GM12878 (cell line): ENCODE measurements around the gene ZNF839. TPM values are rescaled to one million over a fixed set of nuclear protein-coding genes. Genes with fewer than 3 reads are reported as not detected.

Experiments used
- ATAC-seq: fragments of 200-7000 bp; cut with Tn5 transposase; 3 replicates; pipeline ENCODE4 v1.9.1; 2020; ENCODE audit warnings: mild to moderate bottlenecking, moderate library complexity
- BruUV-seq: library from RNA; stranded (reverse); fragments of 400-500 nt; replicated peaks from 2 replicates; lab custom pipeline; 2021; lab: Mats Ljungman, UMichigan
- CTCF ChIA-PET: fragments of 300-600 bp; sonication (Branson Sonifier 250); formaldehyde crosslinking; extraction: SDS; loops from one replicate; lab custom pipeline; 2021; ENCODE audit warnings: inconsistent platforms; lab: Yijun Ruan, JAX
- POLR2A ChIA-PET: fragments of 350-600 bp; formaldehyde crosslinking; extraction: SDS; loops from one replicate; lab custom pipeline; 2021; ENCODE audit warnings: inconsistent platforms; lab: Charles Lee
- RAD21 ChIA-PET: fragments of 300-600 bp; sonication (Branson Sonifier 250); formaldehyde crosslinking; loops from one replicate; lab custom pipeline; 2023; ENCODE audit warnings: antibody characterized with exemption; ENCODE audit not compliant: unreplicated experiment; lab: Charles Lee
- SMC1A ChIA-PET: fragments of 300-600 bp; sonication (Branson Sonifier 250); formaldehyde crosslinking; loops from one replicate; lab custom pipeline; 2023; ENCODE audit not compliant: unreplicated experiment, uncharacterized antibody; lab: Charles Lee
- DNase-seq: peaks from one replicate; pipeline ENCODE4 v3.0.0-alpha.2; 2011; ENCODE audit warnings: low read depth, low spot score
- FAIRE-seq: peaks from 3 replicates; lab custom pipeline; 2011; peaks lifted over from hg19 to GRCh38; lab: Jason Lieb, UNC
- H2AFZ ChIP-seq: 2 replicates; pipeline ENCODE4 v1.6.0; 2011; ENCODE audit warnings: low read depth, low read length, control low read depth; ENCODE audit not compliant: control insufficient read depth
- H3K27ac ChIP-seq: 2 replicates; pipeline ENCODE4 v1.5.1; 2011; ENCODE audit warnings: control low read depth; ENCODE audit not compliant: control insufficient read depth, insufficient read depth
- H3K27me3 ChIP-seq, 2 experiments: replicated peaks in 1 of 2; 2 replicates each; pipeline versions ENCODE4 v1.6.0 to v1.6.1; 2011; ENCODE audit warnings: low read length in 1 of 2; ENCODE audit not compliant: control insufficient read depth in 2 of 2, insufficient read depth in 2 of 2
- H3K36me3 ChIP-seq, 2 experiments: 2 replicates each; pipeline ENCODE4 v1.5.1; 2011; ENCODE audit warnings: low read length in 1 of 2; ENCODE audit not compliant: control insufficient read depth in 2 of 2, insufficient read depth in 2 of 2
- H3K4me1 ChIP-seq: 2 replicates; pipeline ENCODE4 v1.6.1; 2011; ENCODE audit warnings: mild to moderate bottlenecking, low read length, moderate library complexity, mixed read lengths; ENCODE audit not compliant: control insufficient read depth, insufficient read depth
- H3K4me2 ChIP-seq: 2 replicates; pipeline ENCODE4 v1.6.0; 2011; ENCODE audit warnings: control low read depth; ENCODE audit not compliant: control insufficient read depth, insufficient read depth
- H3K4me3 ChIP-seq: fragments of 200-600 bp; sonication (generic); 2 replicates; pipeline ENCODE4 v1.5.1; 2016
- H3K79me2 ChIP-seq: 2 replicates; pipeline ENCODE4 v1.6.0; 2011; ENCODE audit warnings: low read length; ENCODE audit not compliant: control insufficient read depth, insufficient read depth
- H3K9ac ChIP-seq: 2 replicates; pipeline ENCODE4 v1.8.0; 2011; ENCODE audit warnings: low read length, control low read depth, mixed read lengths; ENCODE audit not compliant: control insufficient read depth, insufficient read depth
- H3K9me3 ChIP-seq: replicated peaks from 3 replicates; pipeline ENCODE4 v1.5.1; 2011; ENCODE audit warnings: mild to moderate bottlenecking, low read length; ENCODE audit not compliant: control insufficient read depth, insufficient read depth
- H4K20me1 ChIP-seq: 2 replicates; pipeline ENCODE4 v1.6.0; 2011; ENCODE audit not compliant: control insufficient read depth, insufficient read depth
- ASH2L ChIP-seq: fragments of 300-600, 200-600 bp; sonication (generic); IDR thresholded peaks from 2 replicates; pipeline ENCODE4 v1.6.1; 2017; ENCODE audit warnings: low read depth, mild to moderate bottlenecking, borderline replicate concordance
- BCL11A ChIP-seq: IDR thresholded peaks from 2 replicates; pipeline ENCODE4 v1.6.1; 2011; ENCODE audit warnings: low read depth, low read length
- BHLHE40 ChIP-seq, 2 experiments: fragments of 450-650 bp in 1 of 2; IDR thresholded peaks; 2 replicates each; pipeline ENCODE4 v1.6.1; 2011 to 2017; ENCODE audit warnings: low read depth in 2 of 2, borderline replicate concordance in 1 of 2, improper control_type of control experiment in 1 of 2, low read length in 1 of 2, mild to moderate bottlenecking in 1 of 2
- CEBPZ ChIP-seq: fragments of 150-350 bp; IDR thresholded peaks from 2 replicates; pipeline ENCODE4 v1.6.1; 2016; ENCODE audit warnings: low read depth, low read length
- DPF2 ChIP-seq: fragments of 450-650 bp; IDR thresholded peaks from 2 replicates; pipeline ENCODE4 v1.6.1; 2017; ENCODE audit warnings: mild to moderate bottlenecking
- FOS ChIP-seq: IDR thresholded peaks from 3 replicates; pipeline ENCODE4 v1.6.1; 2011; ENCODE audit warnings: borderline replicate concordance; ENCODE audit not compliant: insufficient read length; ENCODE audit errors: extremely low read depth
- POU2F2 ChIP-seq: IDR thresholded peaks from 3 replicates; pipeline ENCODE4 v1.6.1; 2011; ENCODE audit warnings: low read depth, mild to moderate bottlenecking, low read length, borderline replicate concordance
- RELA ChIP-seq: fragments of 450-650 bp; IDR thresholded peaks from 2 replicates; pipeline ENCODE4 v1.8.0; 2014; ENCODE audit warnings: borderline replicate concordance; ENCODE audit not compliant: partially characterized antibody
- REST ChIP-seq: IDR thresholded peaks from 2 replicates; pipeline ENCODE4 v1.6.1; 2012; ENCODE audit warnings: mild to moderate bottlenecking, low read depth, low read length
- RFX5 ChIP-seq: IDR thresholded peaks from 2 replicates; pipeline ENCODE4 v1.6.1; 2011; ENCODE audit warnings: low read depth, low read length, improper control_type of control experiment
- RUNX3 ChIP-seq: IDR thresholded peaks from 2 replicates; pipeline ENCODE4 v1.6.1; 2012; ENCODE audit warnings: low read length, inconsistent platforms
- TCF7 ChIP-seq: IDR thresholded peaks from 2 replicates; pipeline ENCODE4 v1.6.1; 2014; ENCODE audit warnings: antibody characterized with exemption, borderline replicate concordance
- ZBTB40 ChIP-seq: fragments of 450-650 bp; IDR thresholded peaks from 2 replicates; pipeline ENCODE4 v1.6.1; 2016; ENCODE audit warnings: mild to moderate bottlenecking, moderate library complexity, borderline replicate concordance
- WGBS: methylation state at CpG from one replicate; pipeline ENCODE4 v1.1.6; 2016; ENCODE audit warnings: low lambda C conversion rate; ENCODE audit not compliant: insufficient replicate concordance, insufficient coverage; ENCODE audit errors: missing lambda C conversion rate; 5-methylcytosine and 5-hydroxymethylcytosine counted together
- in situ Hi-C: fragments of 300-500 bp; cut with MboI; formaldehyde crosslinking; loops from 9 replicates; pipeline ENCODE4 v1.14.3; 2018; ENCODE audit warnings: mixed read lengths
- intact Hi-C: fragments of 100-400 bp; cut with micrococcal nuclease; formaldehyde crosslinking; loops from one replicate; pipeline ENCODE4 v1.14.2; 2022; ENCODE audit not compliant: unreplicated experiment
- polyA plus RNA-seq, 11 experiments: library from polyadenylated mRNA; depleted of rRNA in 4 of 11; unstranded in 6 of 11; stranded (reverse) in 5 of 11; fragments of >200 nt; fragmentation: Nextera tagmentation in 4 of 11; fragmentation: Illumina TruSeq in 1 of 11; extraction: Ambion mirVana in 4 of 11; extraction: Trizol in 1 of 11; gene quantifications; 1 replicate in 1 of 11; 2 replicates in 10 of 11; pipeline versions ENCODE4 v1.2.1 to v1.2.3, GENCODE V29; 2011 to 2016; ENCODE audit warnings: inconsistent platforms in 2 of 11, missing spikeins in 2 of 11, low read depth in 1 of 11
- total RNA-seq, 4 experiments: library from RNA; depleted of rRNA in 3 of 4; stranded (reverse); fragments of >200 nt in 3 of 4; fragmentation: Illumina TruSeq in 1 of 4; extraction: Trizol in 1 of 4; gene quantifications; 2 replicates each; pipeline versions ENCODE4 v1.2.1 to v1.2.3, GENCODE V29; 2013 to 2021

ZNF839 gene
- total and polyA plus RNA-seq, 10 of the 15 experiments (the other 5 are each of a cell fraction or from before 2014, with no cell fraction given): 1.4 to 14.4 (median 8.6) TPM

GRCh38 chr14:102345232-102345631 is 25.7 kb downstream of the ZNF839 start:
- no peak for DNase-seq
- no peak overlapping the region for H3K4me3 ChIP-seq
- in situ Hi-C loops: no loop called here
- SMC1A ChIA-PET: no interaction called here
- WGBS: 82% methylated on average over 3 of the region's 3 CpGs
- H3K27me3 ChIP-seq: no peaks in the 10 kb centered on the region
- no peak overlapping the region for H3K27ac ChIP-seq
- H4K20me1 ChIP-seq: no peaks in the 10 kb centered on the region
- POLR2A ChIA-PET: no interaction called here
- peaks cover 0 to 11% of the 10 kb centered on the region in 2 experiments; a peak in 3 of 4 replicates for H3K36me3 ChIP-seq
- BruUV-seq: no TSS peak
- no peak overlapping the region for H3K9ac ChIP-seq
- ATAC-seq: no peak
- RAD21 ChIA-PET: no interaction called here
- no peak overlapping the region for H3K4me2 ChIP-seq
- H2AFZ ChIP-seq: no peak overlapping the region
- H3K4me1 ChIP-seq: no peaks in the 10 kb centered on the region
- no peaks in the 10 kb centered on the region for H3K9me3 ChIP-seq
- H3K79me2 ChIP-seq: no peaks in the 10 kb centered on the region
- CTCF ChIA-PET: no interaction called here
- intact Hi-C loops: no loop called here
- TF ChIP-seq CEBPZ (no peak), TCF7 (no peak), RUNX3 (no peak), ZBTB40 (no peak), BCL11A (no peak), FOS (no peak), REST (no peak), ASH2L (no peak), RELA (no peak), DPF2 (no peak), POU2F2 (no peak), RFX5 (no peak), BHLHE40 (IDR thresholded peaks at IDR 0.05; ENCODE audit: borderline replicate concordance in 1 of 2, low read depth in 2 of 2, low read length in 1 of 2) (no peak)
- no peak for FAIRE-seq
